ENCODE data around the gene SETDB1.

The SETDB1 gene

DNA sequence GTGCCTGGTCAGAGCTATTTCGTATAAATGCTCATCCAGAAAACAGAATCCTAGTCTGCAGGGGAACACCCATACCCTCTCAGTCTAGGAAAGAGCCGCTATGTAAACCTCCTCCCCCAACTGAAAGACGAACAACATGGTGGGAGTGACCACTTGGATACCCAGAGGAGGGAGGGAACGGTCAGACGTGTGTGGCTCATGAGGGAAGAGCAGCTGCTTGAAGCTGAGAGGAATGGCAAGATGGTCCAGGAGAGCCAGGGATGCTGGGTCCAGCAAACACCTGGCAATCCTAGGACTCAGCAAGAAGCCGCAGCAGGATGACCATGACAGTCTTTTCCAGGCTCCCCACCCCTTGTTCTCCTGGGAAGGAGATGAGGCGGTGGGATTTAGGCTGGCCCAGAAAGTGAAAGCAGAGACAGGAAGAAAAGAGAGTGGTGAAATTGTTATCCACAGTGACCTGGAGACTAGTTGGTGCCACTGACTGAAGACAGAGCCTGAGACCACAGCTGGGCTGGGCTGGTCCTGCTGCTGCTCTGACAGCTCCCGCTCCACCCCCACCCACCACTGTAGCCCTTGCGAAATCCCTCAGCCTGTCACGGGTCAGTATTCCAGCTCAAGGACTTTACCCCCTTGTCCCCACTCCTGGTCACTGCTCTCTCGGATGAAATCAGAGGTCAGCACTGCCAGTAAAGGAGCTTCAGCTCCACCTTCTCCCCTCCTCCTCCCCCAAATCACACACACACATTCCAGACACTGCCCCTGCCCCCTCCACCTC lies 44.8 kb downstream of the SETDB1 start:
- DNase-seq (ENCODE audit: insufficient read length) (no peak), FAIRE-seq (no peak)
- no peak for TF ChIP-seq POLR2AphosphoS5 (IDR thresholded peaks at IDR 0.05; ENCODE audit: low read depth, low read length)
- TF ChIP-seq TAF1 (IDR thresholded peaks at IDR 0.05; ENCODE audit: borderline replicate concordance, low read depth, low read length) = no peak

DNA sequence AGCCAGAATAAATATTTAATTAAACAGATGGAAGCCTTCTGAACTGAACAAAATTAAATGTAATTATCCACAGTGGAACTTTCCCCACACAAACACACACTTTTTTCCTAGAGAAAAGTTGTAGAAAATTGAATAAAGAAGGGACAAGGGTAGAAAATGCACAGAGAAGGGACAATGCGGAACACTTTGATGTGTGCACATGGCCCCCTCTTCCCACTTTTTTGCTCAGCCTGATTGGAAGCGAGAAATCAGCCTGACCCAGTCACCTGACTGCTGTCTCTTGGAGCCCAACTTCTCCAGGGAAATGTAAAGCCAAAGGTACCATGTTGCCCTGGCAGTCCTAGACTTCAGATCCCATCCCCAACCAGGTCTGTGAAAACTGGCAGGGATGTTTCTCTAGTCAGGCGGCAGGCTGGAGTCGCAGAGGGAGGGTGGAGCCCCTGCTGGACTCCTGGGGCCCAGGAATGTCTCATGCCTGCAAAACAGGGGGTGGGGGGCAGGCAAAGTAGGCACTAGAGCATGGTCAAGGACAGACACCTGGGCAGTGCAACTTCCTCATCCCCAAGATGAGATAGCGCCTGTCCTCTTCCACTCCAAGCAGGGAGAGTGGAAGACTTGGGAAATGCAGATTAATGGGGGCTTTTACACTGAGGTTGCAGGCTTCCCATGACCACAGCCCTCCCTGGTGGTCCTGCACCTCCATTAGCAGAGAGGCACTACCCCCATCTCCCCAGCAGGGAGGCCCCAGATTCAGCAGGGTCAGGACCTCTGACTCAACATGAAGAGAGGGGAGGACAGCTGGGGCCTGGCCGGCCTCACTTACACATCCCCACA lies 45.6 kb downstream of the SETDB1 start:
- no peak for DNase-seq (ENCODE audit: insufficient read length)
- FAIRE-seq = no peak
- no peak for TF ChIP-seq POLR2AphosphoS5 (IDR thresholded peaks at IDR 0.05; ENCODE audit: low read depth, low read length)
- TF ChIP-seq POLR2A (IDR thresholded peaks at IDR 0.05; ENCODE audit: low read depth, low read length) = no peak
- TF ChIP-seq TAF1 (IDR thresholded peaks at IDR 0.05; ENCODE audit: borderline replicate concordance, low read depth, low read length) = no peak

DNA sequence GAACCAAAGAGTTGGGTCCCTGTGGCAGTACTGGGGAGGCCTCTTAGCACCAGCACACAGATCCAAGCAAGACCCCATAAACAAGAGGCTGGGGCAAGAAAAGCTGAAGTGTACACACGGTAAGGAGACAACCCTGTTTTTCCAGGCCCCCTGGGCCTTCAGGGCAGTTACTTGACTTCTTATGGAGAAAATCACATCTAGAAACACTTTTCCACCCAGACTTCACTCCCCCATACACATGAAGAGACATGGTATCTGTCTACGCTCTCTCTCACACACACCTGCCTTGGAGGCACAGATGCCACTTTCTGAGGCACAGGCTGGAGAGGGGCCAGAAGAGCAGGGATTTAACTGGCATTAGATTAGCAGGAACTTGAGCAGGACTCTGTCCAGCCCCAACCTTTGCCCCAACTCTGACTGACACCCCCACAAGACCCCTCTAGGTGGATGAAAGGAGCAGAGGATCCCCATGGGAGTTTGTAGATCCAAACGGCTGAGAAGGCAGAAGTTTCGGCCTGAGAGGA lies 46.3 kb downstream of the SETDB1 start:
- FAIRE-seq (no peak), DNase-seq (ENCODE audit: insufficient read length) (no peak)
- no peak for TF ChIP-seq POLR2AphosphoS5 (IDR thresholded peaks at IDR 0.05; ENCODE audit: low read depth, low read length)
- no peak for TF ChIP-seq POLR2A (IDR thresholded peaks at IDR 0.05; ENCODE audit: low read depth, low read length)
- TF ChIP-seq TAF1 (IDR thresholded peaks at IDR 0.05; ENCODE audit: borderline replicate concordance, low read depth, low read length) = no peak

DNA sequence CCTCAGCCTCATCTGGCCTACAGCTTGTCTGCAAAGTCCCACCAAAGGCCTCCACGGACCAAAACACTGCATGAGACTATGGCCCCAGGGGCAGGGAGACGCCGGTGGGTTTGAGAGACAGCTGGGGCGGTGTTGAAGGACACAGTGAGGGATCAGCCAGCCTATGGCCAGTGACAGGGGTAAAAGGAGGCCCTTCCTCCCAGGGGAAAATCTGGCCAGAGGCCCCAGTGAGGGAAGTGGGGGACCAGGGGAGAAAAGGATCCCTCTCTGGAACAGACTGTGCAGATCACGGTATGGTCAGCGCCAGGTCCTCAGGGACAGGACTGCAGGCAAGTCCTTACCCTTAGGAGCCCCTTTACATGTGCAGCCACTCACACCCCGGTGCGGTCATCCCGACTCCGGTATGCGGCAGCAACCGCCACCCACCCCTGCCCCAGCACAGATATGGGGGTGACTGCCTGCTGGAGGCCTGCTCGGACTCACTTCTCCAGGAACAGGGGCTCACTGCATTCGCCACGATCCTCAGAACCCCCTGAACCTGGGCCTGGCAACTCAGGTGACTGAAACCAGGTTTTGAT lies 47.2 kb downstream of the SETDB1 start:
- DNase-seq (ENCODE audit: insufficient read length) = no peak
- TF ChIP-seq POLR2A (IDR thresholded peaks at IDR 0.05; ENCODE audit: low read depth, low read length) = no peak
- TF ChIP-seq TAF1 (IDR thresholded peaks at IDR 0.05; ENCODE audit: borderline replicate concordance, low read depth, low read length) = no peak
- TF ChIP-seq POLR2AphosphoS5 (IDR thresholded peaks at IDR 0.05; ENCODE audit: low read depth, low read length) = no peak

DNA sequence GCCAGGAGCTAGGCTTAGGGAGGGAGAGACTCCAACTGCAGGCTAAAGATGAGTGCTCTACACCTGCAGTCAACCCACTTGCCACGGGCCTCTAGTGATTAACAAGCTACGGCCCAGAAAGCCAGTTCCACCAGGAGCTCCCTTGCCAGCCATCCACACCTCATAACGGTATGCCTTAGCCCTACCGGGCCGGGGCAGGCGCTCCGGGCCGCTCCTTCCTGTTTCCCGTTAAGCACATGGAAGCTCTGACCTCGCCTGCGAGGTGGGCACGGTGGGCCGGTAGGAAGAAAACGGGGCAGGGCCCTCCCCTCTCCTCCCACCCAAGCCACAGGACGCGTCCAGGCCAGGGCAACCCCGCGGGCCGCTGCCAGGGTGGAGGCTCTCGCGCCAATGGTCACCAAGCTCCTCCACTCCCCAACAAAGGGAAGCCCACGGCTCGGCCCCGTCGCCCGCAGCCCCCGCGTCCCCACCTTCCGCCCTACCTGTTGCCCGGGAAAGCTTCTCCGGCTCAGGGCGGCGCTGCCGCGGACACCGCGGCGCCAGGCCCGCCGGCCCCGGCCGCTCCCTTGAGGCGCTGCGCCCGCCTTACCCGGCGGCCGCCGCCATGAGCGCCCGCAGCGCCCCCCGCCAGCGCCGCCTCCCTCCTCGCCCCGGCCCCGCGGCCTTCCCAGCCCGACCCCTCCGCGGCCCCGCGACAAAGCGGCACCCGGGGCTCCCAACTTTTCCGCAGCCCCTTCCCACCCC lies 47.8 kb downstream of the SETDB1 start:
- peak; percentile 60 for DNase-seq (ENCODE audit: insufficient read length)
- no peak; the same call in 1 of the 2 replicates for TF ChIP-seq POLR2A (IDR thresholded peaks at IDR 0.05; ENCODE audit: low read depth, low read length)
- TF ChIP-seq TAF1 (IDR thresholded peaks at IDR 0.05; ENCODE audit: borderline replicate concordance, low read depth, low read length) = no peak
- TF ChIP-seq POLR2AphosphoS5 (IDR thresholded peaks at IDR 0.05; ENCODE audit: low read depth, low read length) = 0 out of 2 replicates have a peak, but pooled peaks have one; percentile 30
- no peak for FAIRE-seq

More for the DNA sequence above, 47.2 kb downstream of the SETDB1 start:
- no peak for FAIRE-seq

DNA sequence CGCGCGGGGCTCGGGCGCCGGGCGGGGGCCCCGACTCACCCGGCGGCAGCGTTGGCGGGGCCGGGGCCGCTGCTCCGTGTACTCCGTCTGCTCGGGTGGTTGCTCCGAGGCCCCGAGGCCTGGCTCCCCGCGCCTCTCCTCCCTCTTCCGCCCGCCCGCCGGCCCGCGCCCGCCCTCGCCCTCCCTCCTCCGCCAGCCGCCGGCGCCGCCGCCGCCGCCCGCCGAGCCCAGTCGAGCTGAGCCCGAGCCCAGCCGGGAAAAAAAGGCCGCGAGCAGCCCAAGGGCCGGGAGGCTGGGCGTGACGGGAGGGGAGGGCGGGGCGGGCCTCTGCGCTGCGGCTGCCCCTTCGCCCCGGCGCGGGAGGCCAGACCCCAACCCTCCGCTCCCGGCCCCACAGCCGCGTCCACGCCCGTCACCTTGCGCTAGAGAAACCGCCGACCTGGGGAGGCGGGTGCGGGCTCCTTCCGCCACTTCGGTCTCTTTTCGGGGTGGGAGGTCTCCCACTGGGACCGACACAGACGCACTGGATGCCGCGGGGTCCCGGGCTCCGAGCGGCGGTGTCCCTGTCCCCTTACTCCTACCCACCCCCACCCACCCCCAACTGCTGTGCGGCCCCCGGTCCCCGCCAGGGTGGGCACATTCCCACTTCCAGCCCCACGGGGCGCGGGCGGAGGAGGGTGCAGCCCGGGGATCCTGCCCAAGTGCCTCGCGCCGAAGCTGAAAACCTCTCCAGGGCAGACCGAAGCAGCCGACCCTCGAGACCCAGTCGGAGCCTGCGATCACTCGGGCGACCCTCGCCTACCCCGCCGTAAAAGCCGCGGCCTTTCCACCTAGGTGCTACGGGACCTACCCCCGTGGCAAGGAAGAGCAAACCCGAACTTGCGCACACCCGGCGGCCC lies 48.7 kb downstream of the SETDB1 start, which contains the start of gene CERS2:
CERS2 (minus strand) TSS at position 256 of the 899 bp plus-strand sequence. CDS start 5,745 bp downstream, outside the sequence.
- FAIRE-seq (no peak), DNase-seq (ENCODE audit: insufficient read length) (peak; percentile 72)
- TF ChIP-seq POLR2AphosphoS5 (IDR thresholded peaks at IDR 0.05; ENCODE audit: low read depth, low read length) (no peak), TAF1 (IDR thresholded peaks at IDR 0.05; ENCODE audit: borderline replicate concordance, low read depth, low read length) (no peak)

DNA sequence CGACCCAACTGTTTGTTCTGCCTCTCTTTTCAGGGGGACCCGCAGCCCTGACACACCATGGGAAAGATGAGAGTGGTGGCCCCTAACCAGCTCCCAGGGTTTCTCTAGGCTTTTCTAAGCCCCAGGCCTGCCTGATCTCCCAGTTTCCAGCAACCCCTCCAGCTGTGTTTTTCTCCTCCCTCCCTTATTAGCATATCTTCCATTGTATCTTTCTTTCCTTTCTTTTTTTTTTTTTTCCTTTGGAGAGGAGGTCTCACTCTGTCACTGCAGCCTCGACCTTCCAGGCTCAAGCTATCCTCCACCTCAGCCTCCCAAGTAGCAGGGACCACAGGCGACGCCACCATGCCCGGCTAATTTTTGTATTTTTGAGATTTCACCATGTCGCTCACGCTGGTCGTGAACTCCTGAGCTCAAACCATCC lies 50.2 kb downstream of the SETDB1 start:
- FAIRE-seq (no peak), DNase-seq (ENCODE audit: insufficient read length) (no peak)
- TF ChIP-seq POLR2AphosphoS5 (IDR thresholded peaks at IDR 0.05; ENCODE audit: low read depth, low read length) (no peak), TAF1 (IDR thresholded peaks at IDR 0.05; ENCODE audit: borderline replicate concordance, low read depth, low read length) (no peak), POLR2A (IDR thresholded peaks at IDR 0.05; ENCODE audit: low read depth, low read length) (no peak)

DNA sequence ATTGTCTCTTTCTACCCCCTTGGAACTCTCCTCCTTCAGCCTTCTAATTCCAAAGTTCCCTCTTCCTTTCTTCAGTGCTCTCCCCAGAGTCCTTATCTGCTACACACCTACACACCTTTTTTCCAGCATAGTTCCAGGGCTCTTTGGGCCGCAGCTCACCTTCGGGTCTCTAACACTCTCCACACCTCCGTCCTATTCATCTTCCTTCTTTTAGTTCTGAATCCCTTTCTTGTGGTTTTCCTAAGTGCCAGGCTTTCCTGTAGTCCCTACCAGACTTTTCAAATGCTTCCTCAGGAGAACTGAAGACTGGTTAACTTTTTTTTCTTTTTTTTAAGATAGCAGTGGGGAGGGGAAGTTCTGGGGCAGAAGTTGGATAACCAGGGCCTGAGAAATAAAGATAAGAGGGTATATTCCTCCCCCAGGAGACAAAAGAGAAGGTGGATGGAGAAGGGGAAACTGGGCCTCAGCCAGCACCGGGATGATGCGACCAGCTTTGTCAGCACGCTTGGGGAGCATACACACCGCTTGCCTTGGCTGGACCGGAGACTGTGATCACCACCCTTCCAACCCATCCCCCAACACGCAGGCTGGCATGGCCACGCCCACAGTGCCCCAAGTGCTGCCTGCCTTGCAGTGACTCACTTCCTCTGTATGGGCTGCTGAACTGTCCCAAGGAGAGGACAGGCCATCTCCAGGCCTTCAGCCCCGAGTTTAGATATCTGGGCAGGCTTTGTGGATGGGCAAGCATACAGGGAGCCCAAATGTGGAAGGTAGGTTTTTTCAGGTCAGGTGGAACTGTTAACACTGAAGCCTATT lies 50.9 kb downstream of the SETDB1 start:
- FAIRE-seq = no peak
- no peak for TF ChIP-seq TAF1 (IDR thresholded peaks at IDR 0.05; ENCODE audit: borderline replicate concordance, low read depth, low read length)
- no peak for TF ChIP-seq POLR2AphosphoS5 (IDR thresholded peaks at IDR 0.05; ENCODE audit: low read depth, low read length)
- TF ChIP-seq POLR2A (IDR thresholded peaks at IDR 0.05; ENCODE audit: low read depth, low read length) = no peak
- no peak for DNase-seq (ENCODE audit: insufficient read length)

All from GM12892 (cell line).